HG02884 (cell line): ENCODE data around the gene LZTR1.

ENCODE experiments used
- ATAC-seq: cut with Tn5 transposase; IDR thresholded peaks from one replicate; pipeline ENCODE4 v1.9.1; 2021; ENCODE audit warnings: mild to moderate bottlenecking, moderate library complexity; ENCODE audit not compliant: unreplicated experiment

LZTR1 gene

GRCh38 chr22:20949698-20950183 lies 32.4 kb upstream of the LZTR1 start:
- no peak for ATAC-seq

- ATAC-seq: no peak
These were observed 30.8 kb upstream of the LZTR1 start for GRCh38 chr22:20951151-20951931.

- ATAC-seq: no peak
These were observed 30.1 kb upstream of the LZTR1 start for GRCh38 chr22:20951932-20952380.

GRCh38 chr22:20952544-20953341 lies 29.4 kb upstream of the LZTR1 start:
- no peak for ATAC-seq

GRCh38 chr22:20953342-20953608 lies 28.8 kb upstream of the LZTR1 start:
- ATAC-seq: no peak

- no peak for ATAC-seq
These were observed 28.2 kb upstream of the LZTR1 start for GRCh38 chr22:20953668-20954500.

GRCh38 chr22:20955548-20955947 lies 26.5 kb upstream of the LZTR1 start:
- no peak for ATAC-seq

- ATAC-seq: no peak
These were observed 25.6 kb upstream of the LZTR1 start for GRCh38 chr22:20956258-20957101.

GRCh38 chr22:20957102-20957682 lies 24.9 kb upstream of the LZTR1 start:
- no peak for ATAC-seq

GRCh38 chr22:20957683-20958431 lies 24.2 kb upstream of the LZTR1 start:
- ATAC-seq: no peak

- no peak for ATAC-seq
These were observed 22.3 kb upstream of the LZTR1 start for GRCh38 chr22:20959578-20960461.

GRCh38 chr22:20960609-20961008 lies 21.5 kb upstream of the LZTR1 start:
- no peak for ATAC-seq

GRCh38 chr22:20962491-20962945 lies 19.6 kb upstream of the LZTR1 start:
- no peak for ATAC-seq

- ATAC-seq: no peak
These were observed 18.7 kb upstream of the LZTR1 start for GRCh38 chr22:20963201-20964052.

GRCh38 chr22:20964090-20964798 lies 17.9 kb upstream of the LZTR1 start:
- no peak for ATAC-seq

GRCh38 chr22:20964799-20965103 lies 17.3 kb upstream of the LZTR1 start:
- no peak for ATAC-seq
